Measurements from ENCODE around the gene NCK1.

NCK1 gene

GRCh38 chr3:136861890-136862616, at the start of gene NCK1:
TSS of gene NCK1 (plus strand) at chr3:136862208. CDS start at chr3:136928002, 65,794 bp downstream.
- peak; percentile 97 for DNase-seq
- peaks cover 50% of the 10 kb centered on the region for H3K4me1 Mint-ChIP-seq
- H3K9me3 Mint-ChIP-seq = peaks cover 32% of the 10 kb centered on the region
- peaks cover 8% of the 10 kb centered on the region for H3K27me3 Mint-ChIP-seq (ENCODE audit: low read depth, poor library complexity)
- H3K36me3 Mint-ChIP-seq (ENCODE audit: low read depth) = peaks cover 56% of the 10 kb centered on the region
- TF ChIP-seq, protein P1, sequence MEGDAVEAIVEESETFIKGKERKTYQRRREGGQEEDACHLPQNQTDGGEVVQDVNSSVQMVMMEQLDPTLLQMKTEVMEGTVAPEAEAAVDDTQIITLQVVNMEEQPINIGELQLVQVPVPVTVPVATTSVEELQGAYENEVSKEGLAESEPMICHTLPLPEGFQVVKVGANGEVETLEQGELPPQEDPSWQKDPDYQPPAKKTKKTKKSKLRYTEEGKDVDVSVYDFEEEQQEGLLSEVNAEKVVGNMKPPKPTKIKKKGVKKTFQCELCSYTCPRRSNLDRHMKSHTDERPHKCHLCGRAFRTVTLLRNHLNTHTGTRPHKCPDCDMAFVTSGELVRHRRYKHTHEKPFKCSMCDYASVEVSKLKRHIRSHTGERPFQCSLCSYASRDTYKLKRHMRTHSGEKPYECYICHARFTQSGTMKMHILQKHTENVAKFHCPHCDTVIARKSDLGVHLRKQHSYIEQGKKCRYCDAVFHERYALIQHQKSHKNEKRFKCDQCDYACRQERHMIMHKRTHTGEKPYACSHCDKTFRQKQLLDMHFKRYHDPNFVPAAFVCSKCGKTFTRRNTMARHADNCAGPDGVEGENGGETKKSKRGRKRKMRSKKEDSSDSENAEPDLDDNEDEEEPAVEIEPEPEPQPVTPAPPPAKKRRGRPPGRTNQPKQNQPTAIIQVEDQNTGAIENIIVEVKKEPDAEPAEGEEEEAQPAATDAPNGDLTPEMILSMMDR (IDR thresholded peaks at IDR 0.05) = no peak
- peak within 1 kb of the TSS; percentile 99 for H3K27ac Mint-ChIP-seq
- H3K4me3 Mint-ChIP-seq = peak within 1 kb of the TSS; percentile 98

DNA sequence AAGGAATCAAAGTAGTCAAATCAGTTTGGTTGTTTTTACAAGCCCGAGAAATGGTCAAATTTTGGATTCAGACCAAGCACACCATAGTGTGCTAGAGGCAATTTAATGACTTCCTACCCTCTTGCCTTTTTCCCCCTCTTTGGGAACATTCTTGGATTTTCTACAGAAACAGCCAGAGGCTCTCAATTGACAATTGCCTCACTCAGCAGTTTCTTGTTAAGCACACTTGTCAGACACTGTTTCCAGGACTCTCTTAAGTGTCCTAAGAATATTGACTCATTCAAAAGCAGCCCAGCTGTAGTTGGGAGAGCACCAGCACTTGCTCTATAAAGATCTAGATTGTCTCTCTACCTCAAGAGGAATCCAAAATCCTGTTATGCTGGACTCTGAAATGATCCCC, 44.6 kb upstream of the NCK1 start:
- Mint-ChIP-seq H3K4me3 (no peak overlapping the region), H3K27ac (no peak overlapping the region), H3K27me3 (ENCODE audit: low read depth, poor library complexity) (peaks cover 72% of the 10 kb centered on the region), H3K9me3 (peaks cover 2% of the 10 kb centered on the region), H3K36me3 (ENCODE audit: low read depth) (no peaks in the 10 kb centered on the region), H3K4me1 (peaks cover 23% of the 10 kb centered on the region)
- TF ChIP-seq, protein P1 (IDR thresholded peaks at IDR 0.05) = no peak
- DNase-seq = no peak

DNA sequence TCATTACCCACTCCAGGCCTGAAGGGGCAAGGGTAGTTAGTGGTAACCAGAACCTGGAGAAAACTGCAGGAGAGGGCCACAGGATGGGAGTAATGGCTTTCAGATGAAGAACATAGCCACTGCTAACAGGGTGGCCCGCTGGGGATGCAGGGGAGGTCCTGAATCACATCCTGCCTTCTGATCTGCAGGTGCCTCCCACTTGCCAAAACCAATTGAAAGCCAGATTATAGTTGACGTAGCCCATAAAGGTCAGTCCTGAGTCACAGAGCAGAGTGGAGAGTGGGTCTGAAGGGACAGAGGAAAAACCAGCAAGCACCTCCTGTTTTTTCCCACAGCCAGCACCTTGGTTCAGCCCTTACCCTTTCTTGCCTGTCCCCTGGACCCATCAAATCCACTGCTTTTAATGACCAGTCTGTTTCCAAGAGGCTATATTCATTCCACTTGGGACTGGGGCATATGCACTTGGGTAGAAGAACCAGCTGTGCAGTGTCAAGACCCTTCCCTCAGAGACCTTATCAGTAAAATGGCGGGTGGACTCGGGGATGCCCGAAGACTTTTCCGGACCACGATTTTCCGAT, 43.7 kb upstream of the NCK1 start:
- peaks cover 66% of the 10 kb centered on the region for H3K27me3 Mint-ChIP-seq (ENCODE audit: low read depth, poor library complexity)
- peak overlapping the region; percentile 90 for H3K4me3 Mint-ChIP-seq
- DNase-seq = peak; percentile 21
- H3K9me3 Mint-ChIP-seq = peaks cover 10% of the 10 kb centered on the region
- TF ChIP-seq, protein P1 (IDR thresholded peaks at IDR 0.05) = no peak
- peaks cover 4% of the 10 kb centered on the region for H3K36me3 Mint-ChIP-seq (ENCODE audit: low read depth)
- H3K27ac Mint-ChIP-seq = no peak overlapping the region
- H3K4me1 Mint-ChIP-seq = peaks cover 23% of the 10 kb centered on the region

DNA sequence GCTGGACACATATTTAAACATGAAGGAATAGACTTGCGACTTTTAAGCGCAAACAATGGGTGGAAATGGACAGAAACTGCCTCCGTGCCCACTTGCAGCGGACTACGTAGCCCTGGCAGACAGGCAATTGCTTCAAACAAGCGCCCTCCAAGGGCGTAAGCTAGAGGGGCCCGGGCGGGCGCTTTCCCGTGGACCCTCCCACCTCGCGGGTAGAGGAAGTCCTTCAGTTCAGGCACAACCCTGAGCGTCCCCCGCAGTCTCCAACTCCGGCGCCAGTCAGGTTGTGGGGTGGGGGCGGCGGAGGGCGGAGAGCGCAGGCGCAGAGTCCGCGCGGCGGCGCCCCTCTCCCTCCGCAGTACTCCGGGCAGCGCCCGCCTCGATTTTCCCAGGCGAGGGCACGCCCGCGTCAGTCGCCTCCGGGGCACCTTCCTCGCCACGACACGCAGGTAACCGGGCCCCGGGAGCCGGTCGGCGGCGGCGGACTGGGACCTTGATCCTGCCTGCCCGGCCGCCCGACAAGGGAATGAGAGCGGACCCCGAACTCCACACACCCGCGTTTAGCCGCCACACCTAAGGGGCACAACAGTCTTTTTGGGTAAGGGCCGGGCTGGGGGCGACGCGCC, 43.1 kb upstream of the NCK1 start, which contains the start of gene SLC35G2:
Gene SLC35G2 (plus strand): TSS at position 358 of the 623 bp plus-strand sequence. CDS start 35,335 bp downstream, outside the sequence.
- peak within 1 kb of the TSS; percentile 90 for H3K4me3 Mint-ChIP-seq
- DNase-seq = peak; percentile 80
- TF ChIP-seq, protein P1 (IDR thresholded peaks at IDR 0.05) = no peak
- peaks cover 61% of the 10 kb centered on the region for H3K27me3 Mint-ChIP-seq (ENCODE audit: low read depth, poor library complexity)
- peaks cover 5% of the 10 kb centered on the region for H3K36me3 Mint-ChIP-seq (ENCODE audit: low read depth)
- peaks cover 15% of the 10 kb centered on the region for H3K9me3 Mint-ChIP-seq
- H3K27ac Mint-ChIP-seq = no peak within 1 kb of the TSS
- peaks cover 23% of the 10 kb centered on the region for H3K4me1 Mint-ChIP-seq

DNA sequence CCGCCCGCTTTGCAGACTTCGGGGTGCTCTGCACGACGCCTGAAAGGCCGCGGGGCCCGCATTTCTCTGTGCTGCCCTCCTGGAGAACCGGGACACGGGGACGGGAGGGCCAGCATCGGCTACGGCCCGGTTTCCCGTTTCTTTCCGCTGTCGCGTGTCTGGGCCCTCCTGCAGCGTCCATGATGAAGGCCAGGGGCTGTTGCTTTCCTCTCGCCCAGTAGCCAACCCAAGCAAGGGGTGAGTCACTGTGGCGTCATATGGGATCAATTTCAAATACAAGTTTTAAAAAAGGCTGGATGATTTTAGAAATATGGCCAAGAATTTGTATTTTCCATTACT, 42.6 kb upstream of the NCK1 start:
- Mint-ChIP-seq H3K27me3 (ENCODE audit: low read depth, poor library complexity) (peaks cover 64% of the 10 kb centered on the region), H3K4me1 (peaks cover 23% of the 10 kb centered on the region), H3K36me3 (ENCODE audit: low read depth) (peaks cover 9% of the 10 kb centered on the region), H3K27ac (no peak overlapping the region), H3K9me3 (peaks cover 20% of the 10 kb centered on the region), H3K4me3 (peak overlapping the region; percentile 88)
- DNase-seq = no peak
- TF ChIP-seq, protein P1 (IDR thresholded peaks at IDR 0.05) = no peak
